ENCODE measurements around the gene COL5A3.

Gene COL5A3

DNA sequence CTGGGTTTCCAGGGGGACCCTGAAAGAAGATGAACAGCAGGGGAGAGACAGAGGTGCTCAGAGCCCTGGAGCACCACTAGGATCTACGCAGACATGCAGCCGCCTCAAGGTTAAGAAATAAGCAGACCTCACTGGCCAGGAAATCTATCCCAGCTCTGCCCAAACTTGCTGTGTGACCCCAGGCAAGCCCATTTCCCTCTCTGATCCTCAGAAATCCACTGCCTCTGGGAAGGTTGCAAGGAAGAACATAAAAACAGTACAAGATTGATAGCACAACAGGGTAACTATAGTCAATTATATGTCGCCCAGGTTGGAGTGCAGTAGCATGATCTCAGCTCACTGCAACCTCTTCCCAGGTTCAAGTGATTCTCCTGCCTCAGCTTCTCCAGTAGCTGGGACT is 20.8 kb downstream of the COL5A3 start:
- H3K4me3 ChIP-seq (ENCODE audit: low read depth, low read length) = no peak overlapping the region
- in situ Hi-C loops (cut with HindIII; ENCODE audit: low sequenced_read_pairs) = no loop called here
- no peak for DNase-seq (ENCODE audit: low read depth)
- TF ChIP-seq, protein P1, sequence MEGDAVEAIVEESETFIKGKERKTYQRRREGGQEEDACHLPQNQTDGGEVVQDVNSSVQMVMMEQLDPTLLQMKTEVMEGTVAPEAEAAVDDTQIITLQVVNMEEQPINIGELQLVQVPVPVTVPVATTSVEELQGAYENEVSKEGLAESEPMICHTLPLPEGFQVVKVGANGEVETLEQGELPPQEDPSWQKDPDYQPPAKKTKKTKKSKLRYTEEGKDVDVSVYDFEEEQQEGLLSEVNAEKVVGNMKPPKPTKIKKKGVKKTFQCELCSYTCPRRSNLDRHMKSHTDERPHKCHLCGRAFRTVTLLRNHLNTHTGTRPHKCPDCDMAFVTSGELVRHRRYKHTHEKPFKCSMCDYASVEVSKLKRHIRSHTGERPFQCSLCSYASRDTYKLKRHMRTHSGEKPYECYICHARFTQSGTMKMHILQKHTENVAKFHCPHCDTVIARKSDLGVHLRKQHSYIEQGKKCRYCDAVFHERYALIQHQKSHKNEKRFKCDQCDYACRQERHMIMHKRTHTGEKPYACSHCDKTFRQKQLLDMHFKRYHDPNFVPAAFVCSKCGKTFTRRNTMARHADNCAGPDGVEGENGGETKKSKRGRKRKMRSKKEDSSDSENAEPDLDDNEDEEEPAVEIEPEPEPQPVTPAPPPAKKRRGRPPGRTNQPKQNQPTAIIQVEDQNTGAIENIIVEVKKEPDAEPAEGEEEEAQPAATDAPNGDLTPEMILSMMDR (IDR thresholded peaks at IDR 0.05; ENCODE audit: low read depth, low read length, missing control alignments) = no peak

GRCh38 chr19:9986787-9987281 is 23.5 kb downstream of the COL5A3 start:
- TF ChIP-seq, protein P1 (IDR thresholded peaks at IDR 0.05; ENCODE audit: low read depth, low read length, missing control alignments) = no peak
- H3K4me3 ChIP-seq (ENCODE audit: low read depth, low read length) = no peak overlapping the region
- in situ Hi-C loops (cut with HindIII; ENCODE audit: low sequenced_read_pairs) = no loop called here
- peak; percentile 47 for DNase-seq (ENCODE audit: low read depth)

DNA sequence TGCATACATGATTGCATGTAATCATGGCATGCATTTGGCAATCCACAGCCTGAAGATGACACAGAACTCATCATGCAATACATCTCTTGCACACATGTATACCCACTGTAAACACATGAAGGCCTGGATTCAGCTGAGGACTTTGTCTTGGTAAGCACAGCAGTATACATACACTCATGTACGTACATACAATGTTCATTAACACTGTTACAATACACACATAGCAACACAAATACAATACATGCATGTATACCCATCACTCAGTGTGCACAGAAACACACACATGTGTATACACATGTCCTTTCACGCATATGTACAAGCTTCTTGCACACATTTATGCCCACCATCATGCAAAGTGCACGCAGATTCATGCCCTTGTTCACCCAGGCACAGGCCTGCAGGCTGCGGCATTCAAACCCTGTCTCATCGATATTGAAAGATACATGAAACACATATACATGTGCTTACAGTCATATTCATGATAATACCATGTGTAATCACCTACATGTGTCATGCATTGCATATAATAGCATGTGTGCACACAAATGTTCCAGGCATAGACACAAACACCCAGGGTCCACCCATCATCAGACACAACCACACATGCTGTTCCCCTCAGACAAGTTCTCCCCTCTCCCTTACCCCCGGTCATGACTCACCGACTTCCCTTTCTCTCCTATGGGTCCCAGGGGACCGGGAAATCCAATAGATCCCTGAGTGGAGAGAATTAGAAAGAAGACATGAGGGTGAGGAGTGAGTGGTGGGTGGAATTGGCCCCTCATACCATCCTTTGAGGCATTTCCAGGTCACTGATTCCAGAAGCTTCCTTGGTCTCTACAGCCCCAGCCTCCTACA is 28.7 kb downstream of the COL5A3 start:
- TF ChIP-seq, protein P1 (IDR thresholded peaks at IDR 0.05; ENCODE audit: low read depth, low read length, missing control alignments) = no peak
- DNase-seq (ENCODE audit: low read depth) = no peak
- H3K4me3 ChIP-seq (ENCODE audit: low read depth, low read length) = no peak overlapping the region
- in situ Hi-C loops (cut with HindIII; ENCODE audit: low sequenced_read_pairs) = no loop called here

GRCh38 chr19:9972103-9972502 is 38.2 kb downstream of the COL5A3 start:
- in situ Hi-C loops (cut with HindIII; ENCODE audit: low sequenced_read_pairs) = no loop called here
- H3K4me3 ChIP-seq (ENCODE audit: low read depth, low read length) = no peak overlapping the region
- no peak for DNase-seq (ENCODE audit: low read depth)
- TF ChIP-seq, protein P1 (IDR thresholded peaks at IDR 0.05; ENCODE audit: low read depth, low read length, missing control alignments) = no peak

- H3K4me3 ChIP-seq (ENCODE audit: low read depth, low read length) = no peak overlapping the region
- no peak for DNase-seq (ENCODE audit: low read depth)
- in situ Hi-C loops (cut with HindIII; ENCODE audit: low sequenced_read_pairs) = no loop called here
- TF ChIP-seq, protein P1 (IDR thresholded peaks at IDR 0.05; ENCODE audit: low read depth, low read length, missing control alignments) = no peak
Observed at GRCh38 chr19:9971166-9971897, 39.0 kb downstream of the COL5A3 start.

DNA sequence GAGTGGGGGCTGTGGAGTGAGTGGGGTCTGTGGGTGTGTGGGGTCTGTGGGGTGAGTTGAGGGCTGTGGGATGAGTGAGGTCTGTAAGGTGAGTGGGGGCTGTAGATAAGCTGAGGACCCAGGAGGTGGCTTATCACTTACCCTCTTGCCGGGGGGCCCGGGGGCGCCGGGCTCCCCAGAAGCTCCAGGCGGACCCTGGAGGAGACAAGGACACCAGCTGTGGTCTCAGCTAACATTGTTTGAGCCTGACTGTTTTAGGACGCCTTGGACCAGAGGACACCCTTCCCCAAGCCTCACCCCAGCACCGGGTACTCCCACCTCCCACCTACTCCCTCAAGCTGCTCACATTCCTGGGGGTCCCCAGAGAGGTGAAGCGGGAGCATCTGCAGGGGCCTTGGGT is 39.8 kb downstream of the COL5A3 start:
- no peak for DNase-seq (ENCODE audit: low read depth)
- in situ Hi-C loops (cut with HindIII; ENCODE audit: low sequenced_read_pairs) = no loop called here
- TF ChIP-seq, protein P1 (IDR thresholded peaks at IDR 0.05; ENCODE audit: low read depth, low read length, missing control alignments) = no peak
- H3K4me3 ChIP-seq (ENCODE audit: low read depth, low read length) = no peak overlapping the region

All from astrocyte of the cerebellum (primary cell).